GM12872 (cell line): Measurements from ENCODE around the gene NUP50.

Experiments used
- CTCF ChIP-seq: IDR thresholded peaks from 3 replicates; pipeline ENCODE4 v1.5.1; 2011; ENCODE audit warnings: low read depth, mild to moderate bottlenecking, low read length, moderate library complexity; ENCODE audit not compliant: insufficient read depth

Gene NUP50

GRCh38 chr22:45211848-45212247, 48.1 kb downstream of the NUP50 start:
- TF ChIP-seq CTCF, result no peak

GRCh38 chr22:45212306-45212709, 48.6 kb downstream of the NUP50 start:
- no peak for TF ChIP-seq CTCF

- no peak for TF ChIP-seq CTCF
Measured at GRCh38 chr22:45212992-45213751, 49.4 kb downstream of the NUP50 start.

GRCh38 chr22:45216133-45217003, 52.6 kb downstream of the NUP50 start:
- no peak for TF ChIP-seq CTCF

- no peak for TF ChIP-seq CTCF
Measured at GRCh38 chr22:45217345-45217744, 53.6 kb downstream of the NUP50 start.

GRCh38 chr22:45217806-45218205, 54.1 kb downstream of the NUP50 start:
- no peak for TF ChIP-seq CTCF

GRCh38 chr22:45218976-45219375, 55.3 kb downstream of the NUP50 start:
- no peak for TF ChIP-seq CTCF
